Measurements from ENCODE around the gene XAB2.
A peak's percentile ranks its signal among the peaks of the same experiment; 100 is the strongest.

Gene XAB2

GRCh38 chr19:7661744-7662538, 32.6 kb upstream of the XAB2 start:
- TF ChIP-seq CTCF (conservative IDR thresholded peaks at IDR 0.05; ENCODE audit: low read depth, low read length) = no peak
- DNase-seq (ENCODE audit: low read depth) = no peak
- no peak overlapping the region for H3K4me3 ChIP-seq (ENCODE audit: low read depth, low read length)

- TF ChIP-seq CTCF (conservative IDR thresholded peaks at IDR 0.05; ENCODE audit: low read depth, low read length) = no peak
- DNase-seq (ENCODE audit: low read depth) = no peak
- no peak overlapping the region for H3K4me3 ChIP-seq (ENCODE audit: low read depth, low read length)
Measured at GRCh38 chr19:7658219-7658686, 28.9 kb upstream of the XAB2 start.

GRCh38 chr19:7657131-7657751, 27.9 kb upstream of the XAB2 start:
- no peak for DNase-seq (ENCODE audit: low read depth)
- no peak overlapping the region for H3K4me3 ChIP-seq (ENCODE audit: low read depth, low read length)
- TF ChIP-seq CTCF (conservative IDR thresholded peaks at IDR 0.05; ENCODE audit: low read depth, low read length) = no peak

- no peak for DNase-seq (ENCODE audit: low read depth)
- H3K4me3 ChIP-seq (ENCODE audit: low read depth, low read length) = no peak overlapping the region
- no peak for TF ChIP-seq CTCF (conservative IDR thresholded peaks at IDR 0.05; ENCODE audit: low read depth, low read length)
Measured at GRCh38 chr19:7655581-7655980, 26.2 kb upstream of the XAB2 start.

- no peak for DNase-seq (ENCODE audit: low read depth)
- H3K4me3 ChIP-seq (ENCODE audit: low read depth, low read length) = no peak overlapping the region
- TF ChIP-seq CTCF (conservative IDR thresholded peaks at IDR 0.05; ENCODE audit: low read depth, low read length) = no peak
Measured at GRCh38 chr19:7654401-7654800, 25.1 kb upstream of the XAB2 start.

GRCh38 chr19:7652061-7652641, 22.8 kb upstream of the XAB2 start:
- H3K4me3 ChIP-seq (ENCODE audit: low read depth, low read length) = peak overlapping the region; percentile 7
- DNase-seq (ENCODE audit: low read depth) = peak; percentile 92
- TF ChIP-seq CTCF (conservative IDR thresholded peaks at IDR 0.05; ENCODE audit: low read depth, low read length) = peak; percentile 97

All from choroid plexus epithelial cell (primary cell).